HepG2 (cell line): ENCODE results near the gene PSKH1. TPM values are rescaled to one million over a fixed set of nuclear protein-coding genes. Genes with fewer than 3 reads are reported as not detected.

Experiments
- CBX1 ChIP-seq: IDR thresholded peaks from one replicate; pipeline ENCODE4 v1.6.1; 2016; ENCODE audit warnings: antibody characterized with exemption, low read depth
- FIP1L1 ChIP-seq: fragments of 200-400 bp; formaldehyde crosslinking; IDR thresholded peaks from 2 replicates; pipeline ENCODE4 v1.6.1; 2018; ENCODE audit warnings: low read depth, mild to moderate bottlenecking, low read length, moderate library complexity, borderline replicate concordance; ENCODE audit not compliant: insufficient read depth
- KAT7 ChIP-seq: IDR thresholded peaks from 2 replicates; pipeline ENCODE4 v1.6.1; 2018; ENCODE audit warnings: borderline replicate concordance, missing compliant biosample characterization
- KMT2A ChIP-seq: sonication (generic); formaldehyde crosslinking; IDR thresholded peaks from 2 replicates; pipeline ENCODE4 v1.4.0; 2020; ENCODE audit warnings: missing genetic modification reagents
- LCORL ChIP-seq, 2 experiments: fragments of 450-650 bp in 1 of 2; sonication (generic) in 1 of 2; formaldehyde crosslinking in 1 of 2; IDR thresholded peaks; 2 replicates each; pipeline versions ENCODE4 v1.5.0 to v1.6.1; 2017 to 2020; ENCODE audit warnings: antibody characterized with exemption in 1 of 2, missing genetic modification reagents in 1 of 2
- MAFG ChIP-seq: sonication (generic); formaldehyde crosslinking; IDR thresholded peaks from 2 replicates; pipeline ENCODE4 v1.5.1; 2020; ENCODE audit warnings: mild to moderate bottlenecking, missing genetic modification reagents
- RCOR2 ChIP-seq: IDR thresholded peaks from 2 replicates; pipeline ENCODE4 v1.6.1; 2016; ENCODE audit warnings: missing biosample characterization, missing genetic modification reagents
- RFXAP ChIP-seq: sonication (generic); formaldehyde crosslinking; IDR thresholded peaks from 2 replicates; pipeline ENCODE4 v1.4.0; 2020; ENCODE audit warnings: missing genetic modification reagents, borderline replicate concordance
- SRSF1 ChIP-seq: fragments of 200-400 bp; formaldehyde crosslinking; optimal IDR thresholded peaks from 2 replicates; pipeline ENCODE3; 2017; ENCODE audit warnings: mild to moderate bottlenecking, low read depth, low read length, moderate library complexity
- ZBTB42 ChIP-seq: sonication (generic); formaldehyde crosslinking; IDR thresholded peaks from 2 replicates; pipeline ENCODE4 v1.5.0; 2020; ENCODE audit warnings: mild to moderate bottlenecking, missing genetic modification reagents
- ZC3H13 ChIP-seq: sonication (generic); formaldehyde crosslinking; IDR thresholded peaks from 2 replicates; pipeline ENCODE4 v1.8.1; 2023; ENCODE audit warnings: mild to moderate bottlenecking, missing genetic modification reagents, moderate library complexity
- ZNF383 ChIP-seq: sonication (generic); formaldehyde crosslinking; IDR thresholded peaks from 2 replicates; pipeline ENCODE4 v1.4.0; 2020; ENCODE audit warnings: missing genetic modification reagents, mild to moderate bottlenecking, borderline replicate concordance
- ZNF496 ChIP-seq: sonication (generic); formaldehyde crosslinking; IDR thresholded peaks from 2 replicates; pipeline ENCODE4 v1.8.1; 2023; ENCODE audit warnings: mild to moderate bottlenecking, moderate library complexity, missing genetic modification reagents; ENCODE audit not compliant: insufficient replicate concordance
- ZNF558 ChIP-seq: sonication (generic); formaldehyde crosslinking; IDR thresholded peaks from 2 replicates; pipeline ENCODE4 v1.9.0; 2022; ENCODE audit warnings: mild to moderate bottlenecking, missing genetic modification reagents, borderline replicate concordance
- ZNF570 ChIP-seq: sonication (generic); formaldehyde crosslinking; IDR thresholded peaks from 2 replicates; pipeline ENCODE4 v1.4.0; 2020; ENCODE audit warnings: mild to moderate bottlenecking, missing genetic modification reagents, borderline replicate concordance
- ZNF670 ChIP-seq: sonication (generic); formaldehyde crosslinking; IDR thresholded peaks from 2 replicates; pipeline ENCODE4 v1.8.0; 2022; ENCODE audit warnings: mild to moderate bottlenecking, missing genetic modification reagents, borderline replicate concordance
- ZNF720 ChIP-seq: sonication (generic); formaldehyde crosslinking; IDR thresholded peaks from 2 replicates; pipeline ENCODE4 v1.4.0; 2020; ENCODE audit warnings: missing genetic modification reagents
- polyA plus RNA-seq, 8 experiments: library from polyadenylated mRNA; depleted of rRNA in 3 of 8; stranded (reverse) in 7 of 8; unstranded in 1 of 8; fragments of >200 nt; fragmentation: Illumina TruSeq in 4 of 8; extraction: Trizol in 4 of 8; gene quantifications; 2 replicates each; pipeline versions ENCODE4 v1.2.1 to v1.2.3, GENCODE V29; 2011 to 2016; ENCODE audit warnings: low read depth in 4 of 8, missing spikeins in 1 of 8, mixed read lengths in 1 of 8; ENCODE audit not compliant: insufficient read depth in 1 of 8
- total RNA-seq, 5 experiments: library from RNA; depleted of rRNA; stranded (reverse); fragments of >200 nt; fragmentation: Illumina TruSeq; extraction: Trizol; gene quantifications; 2 replicates each; pipeline ENCODE4 v1.2.3, GENCODE V29; 2016; ENCODE audit warnings: low read depth in 1 of 5
- TF ChIP-seq, protein P1 (sequence below): sonication (generic); formaldehyde crosslinking; IDR thresholded peaks from 2 replicates; pipeline ENCODE4 v1.5.1; 2020; ENCODE audit warnings: missing genetic modification reagents, mild to moderate bottlenecking, borderline replicate concordance
- TF ChIP-seq, protein P2 (sequence below): sonication (generic); formaldehyde crosslinking; IDR thresholded peaks from 2 replicates; pipeline ENCODE4 v1.4.0; 2020; ENCODE audit warnings: missing genetic modification reagents, borderline replicate concordance
- TF ChIP-seq, protein P3 (sequence below): IDR thresholded peaks from 2 replicates; pipeline ENCODE4 v1.6.1; 2012; ENCODE audit warnings: low read depth, low read length, improper control_type of control experiment

Gene PSKH1
- total and polyA plus RNA-seq, 2 of the 13 experiments (the other 11 are each of a cell fraction or from before 2014, with no cell fraction given) = 8.4 to 19.1 TPM

DNA sequence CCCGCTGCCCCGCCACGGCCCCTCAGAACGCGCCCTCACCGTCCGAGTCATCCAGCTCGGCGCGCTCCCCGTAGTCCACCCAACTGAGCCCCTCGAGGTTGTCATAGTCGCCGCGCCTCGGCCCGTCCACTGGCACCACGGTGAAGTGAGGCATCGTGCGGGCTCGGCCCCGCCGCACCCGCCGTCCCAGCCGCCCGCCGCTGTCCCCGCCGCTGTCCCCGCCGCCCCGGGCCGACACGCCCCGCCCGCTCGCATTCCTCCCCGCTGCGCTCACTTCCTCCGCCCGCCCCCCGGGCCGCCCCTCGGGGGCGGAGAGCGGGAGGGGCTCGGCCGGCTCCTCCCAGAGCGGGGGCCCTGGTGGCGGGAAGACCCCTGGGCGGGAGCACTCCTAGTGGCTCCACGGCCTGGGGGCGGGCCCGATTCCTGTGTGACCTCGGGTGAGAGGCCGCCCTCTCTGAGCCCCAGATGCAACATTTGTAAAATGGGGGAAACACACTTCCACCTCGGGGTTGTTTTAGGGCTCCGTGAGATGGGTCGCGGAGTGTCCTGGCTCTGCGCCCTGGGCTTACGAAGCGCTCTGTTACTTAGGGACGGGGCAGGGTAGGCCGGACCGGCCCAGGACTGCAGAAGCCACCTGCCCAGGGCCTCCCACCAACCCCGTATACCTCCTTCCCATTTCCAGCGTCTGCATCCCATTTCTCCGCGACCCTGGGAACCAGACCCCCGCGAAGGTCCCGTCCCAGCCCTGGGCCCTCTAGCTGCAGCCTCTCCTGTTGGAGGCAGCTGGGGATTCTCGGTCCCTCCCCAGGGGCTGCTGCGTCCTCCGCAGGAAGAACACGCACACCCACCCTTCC lies 75.6 kb downstream of the PSKH1 start, which contains the start of gene SLC12A4 (continued):
- no peak for TF ChIP-seq ZNF383
- no peak; the same call in 1 of the 2 replicates for TF ChIP-seq KMT2A (CRISPR knock-in tag)
- TF ChIP-seq SRSF1 = peak; percentile 95
- TF ChIP-seq LCORL (IDR thresholded peaks at IDR 0.05) = no peak
- TF ChIP-seq LCORL (CRISPR knock-in tag; IDR thresholded peaks at IDR 0.05) = peak; percentile 55
- TF ChIP-seq ZNF570 = no peak
- TF ChIP-seq, protein P1, sequence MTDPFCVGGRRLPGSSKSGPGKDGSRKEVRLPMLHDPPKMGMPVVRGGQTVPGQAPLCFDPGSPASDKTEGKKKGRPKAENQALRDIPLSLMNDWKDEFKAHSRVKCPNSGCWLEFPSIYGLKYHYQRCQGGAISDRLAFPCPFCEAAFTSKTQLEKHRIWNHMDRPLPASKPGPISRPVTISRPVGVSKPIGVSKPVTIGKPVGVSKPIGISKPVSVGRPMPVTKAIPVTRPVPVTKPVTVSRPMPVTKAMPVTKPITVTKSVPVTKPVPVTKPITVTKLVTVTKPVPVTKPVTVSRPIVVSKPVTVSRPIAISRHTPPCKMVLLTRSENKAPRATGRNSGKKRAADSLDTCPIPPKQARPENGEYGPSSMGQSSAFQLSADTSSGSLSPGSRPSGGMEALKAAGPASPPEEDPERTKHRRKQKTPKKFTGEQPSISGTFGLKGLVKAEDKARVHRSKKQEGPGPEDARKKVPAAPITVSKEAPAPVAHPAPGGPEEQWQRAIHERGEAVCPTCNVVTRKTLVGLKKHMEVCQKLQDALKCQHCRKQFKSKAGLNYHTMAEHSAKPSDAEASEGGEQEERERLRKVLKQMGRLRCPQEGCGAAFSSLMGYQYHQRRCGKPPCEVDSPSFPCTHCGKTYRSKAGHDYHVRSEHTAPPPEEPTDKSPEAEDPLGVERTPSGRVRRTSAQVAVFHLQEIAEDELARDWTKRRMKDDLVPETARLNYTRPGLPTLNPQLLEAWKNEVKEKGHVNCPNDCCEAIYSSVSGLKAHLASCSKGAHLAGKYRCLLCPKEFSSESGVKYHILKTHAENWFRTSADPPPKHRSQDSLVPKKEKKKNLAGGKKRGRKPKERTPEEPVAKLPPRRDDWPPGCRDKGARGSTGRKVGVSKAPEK (CRISPR knock-in tag) = no peak
- TF ChIP-seq CBX1 = peak; percentile 64
- peak; percentile 15; the same call in 1 of the 2 replicates for TF ChIP-seq FIP1L1
- TF ChIP-seq MAFG (CRISPR knock-in tag) = no peak
- no peak for TF ChIP-seq ZNF670
- TF ChIP-seq ZNF558 = no peak
- TF ChIP-seq, protein P2, sequence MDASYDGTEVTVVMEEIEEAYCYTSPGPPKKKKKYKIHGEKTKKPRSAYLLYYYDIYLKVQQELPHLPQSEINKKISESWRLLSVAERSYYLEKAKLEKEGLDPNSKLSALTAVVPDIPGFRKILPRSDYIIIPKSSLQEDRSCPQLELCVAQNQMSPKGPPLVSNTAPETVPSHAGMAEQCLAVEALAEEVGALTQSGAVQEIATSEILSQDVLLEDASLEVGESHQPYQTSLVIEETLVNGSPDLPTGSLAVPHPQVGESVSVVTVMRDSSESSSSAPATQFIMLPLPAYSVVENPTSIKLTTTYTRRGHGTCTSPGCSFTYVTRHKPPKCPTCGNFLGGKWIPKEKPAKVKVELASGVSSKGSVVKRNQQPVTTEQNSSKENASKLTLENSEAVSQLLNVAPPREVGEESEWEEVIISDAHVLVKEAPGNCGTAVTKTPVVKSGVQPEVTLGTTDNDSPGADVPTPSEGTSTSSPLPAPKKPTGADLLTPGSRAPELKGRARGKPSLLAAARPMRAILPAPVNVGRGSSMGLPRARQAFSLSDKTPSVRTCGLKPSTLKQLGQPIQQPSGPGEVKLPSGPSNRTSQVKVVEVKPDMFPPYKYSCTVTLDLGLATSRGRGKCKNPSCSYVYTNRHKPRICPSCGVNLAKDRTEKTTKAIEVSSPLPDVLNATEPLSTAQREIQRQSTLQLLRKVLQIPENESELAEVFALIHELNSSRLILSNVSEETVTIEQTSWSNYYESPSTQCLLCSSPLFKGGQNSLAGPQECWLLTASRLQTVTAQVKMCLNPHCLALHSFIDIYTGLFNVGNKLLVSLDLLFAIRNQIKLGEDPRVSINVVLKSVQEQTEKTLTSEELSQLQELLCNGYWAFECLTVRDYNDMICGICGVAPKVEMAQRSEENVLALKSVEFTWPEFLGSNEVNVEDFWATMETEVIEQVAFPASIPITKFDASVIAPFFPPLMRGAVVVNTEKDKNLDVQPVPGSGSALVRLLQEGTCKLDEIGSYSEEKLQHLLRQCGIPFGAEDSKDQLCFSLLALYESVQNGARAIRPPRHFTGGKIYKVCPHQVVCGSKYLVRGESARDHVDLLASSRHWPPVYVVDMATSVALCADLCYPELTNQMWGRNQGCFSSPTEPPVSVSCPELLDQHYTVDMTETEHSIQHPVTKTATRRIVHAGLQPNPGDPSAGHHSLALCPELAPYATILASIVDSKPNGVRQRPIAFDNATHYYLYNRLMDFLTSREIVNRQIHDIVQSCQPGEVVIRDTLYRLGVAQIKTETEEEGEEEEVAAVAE (CRISPR knock-in tag) = 0 out of 2 replicates have a peak, but pooled peaks have one; percentile 23
- TF ChIP-seq ZC3H13 (CRISPR knock-in tag) = peak; percentile 85
- TF ChIP-seq, protein P3, sequence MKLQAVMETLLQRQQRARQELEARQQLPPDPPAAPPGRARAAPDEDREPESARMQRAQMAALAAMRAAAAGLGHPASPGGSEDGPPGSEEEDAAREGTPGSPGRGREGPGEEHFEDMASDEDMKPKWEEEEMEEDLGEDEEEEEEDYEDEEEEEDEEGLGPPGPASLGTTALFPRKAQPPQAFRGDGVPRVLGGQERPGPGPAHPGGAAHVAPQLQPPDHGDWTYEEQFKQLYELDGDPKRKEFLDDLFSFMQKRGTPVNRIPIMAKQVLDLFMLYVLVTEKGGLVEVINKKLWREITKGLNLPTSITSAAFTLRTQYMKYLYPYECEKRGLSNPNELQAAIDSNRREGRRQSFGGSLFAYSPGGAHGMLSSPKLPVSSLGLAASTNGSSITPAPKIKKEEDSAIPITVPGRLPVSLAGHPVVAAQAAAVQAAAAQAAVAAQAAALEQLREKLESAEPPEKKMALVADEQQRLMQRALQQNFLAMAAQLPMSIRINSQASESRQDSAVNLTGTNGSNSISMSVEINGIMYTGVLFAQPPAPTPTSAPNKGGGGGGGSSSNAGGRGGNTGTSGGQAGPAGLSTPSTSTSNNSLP = no peak
- TF ChIP-seq RFXAP (CRISPR knock-in tag) = no peak; the same call in 1 of the 2 replicates
- no peak for TF ChIP-seq ZBTB42 (CRISPR knock-in tag)
- peak; percentile 93 for TF ChIP-seq KAT7 (CRISPR knock-in tag)
- peak; percentile 100 for TF ChIP-seq RCOR2 (CRISPR knock-in tag)
- no peak for TF ChIP-seq ZNF720 (CRISPR knock-in tag)
- no peak for TF ChIP-seq ZNF496 (CRISPR knock-in tag)
